ENCODE measurements around the gene PCDHA1. TPM values are rescaled to one million over a fixed set of nuclear protein-coding genes. Genes with fewer than 3 reads are reported as not detected.

PCDHA1 gene
- total and polyA plus RNA-seq, 2 of the 13 experiments (the other 11 are each of a cell fraction or from before 2014, with no cell fraction given): not detected

DNA sequence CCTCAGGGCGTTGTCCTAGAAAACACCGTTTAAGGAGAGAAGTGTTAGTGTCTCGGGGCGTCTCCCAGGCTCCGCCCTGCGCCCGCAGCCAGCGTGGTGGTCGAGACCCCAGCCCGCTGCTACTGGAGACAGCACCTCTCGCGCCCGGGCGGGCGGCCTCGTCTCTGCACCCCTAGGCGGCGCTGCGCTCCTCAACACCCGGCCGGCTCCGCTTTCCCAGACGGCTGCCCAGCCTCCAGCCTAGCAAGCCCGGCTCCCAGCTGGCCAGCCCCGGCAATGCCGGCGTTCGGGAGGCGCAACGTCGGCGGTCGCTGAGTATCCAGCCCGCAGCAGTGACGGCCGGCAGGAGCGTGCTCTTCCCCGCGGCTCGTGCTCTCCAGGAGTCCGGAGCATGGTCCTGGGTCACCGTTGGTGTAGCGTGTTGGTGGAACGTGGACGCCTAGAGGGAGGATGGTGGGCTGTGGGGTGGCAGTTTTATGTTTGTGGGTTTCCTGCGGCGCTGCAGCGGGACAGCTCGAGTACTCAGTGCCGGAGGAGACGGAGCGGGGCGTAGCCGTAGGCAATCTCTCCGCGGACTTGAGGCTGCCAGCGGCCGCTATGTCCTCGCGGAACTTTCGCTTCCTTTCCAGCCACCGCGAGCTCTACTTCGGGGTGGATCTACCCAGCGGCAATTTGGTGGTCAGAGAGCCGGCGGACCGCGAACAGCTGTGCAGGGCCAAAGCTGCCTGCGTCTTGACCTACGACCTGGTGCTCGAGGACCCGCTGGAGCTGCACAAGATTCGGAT lies 140.7 kb downstream of the PCDHA1 start (continued):
- TF ChIP-seq, protein P1, sequence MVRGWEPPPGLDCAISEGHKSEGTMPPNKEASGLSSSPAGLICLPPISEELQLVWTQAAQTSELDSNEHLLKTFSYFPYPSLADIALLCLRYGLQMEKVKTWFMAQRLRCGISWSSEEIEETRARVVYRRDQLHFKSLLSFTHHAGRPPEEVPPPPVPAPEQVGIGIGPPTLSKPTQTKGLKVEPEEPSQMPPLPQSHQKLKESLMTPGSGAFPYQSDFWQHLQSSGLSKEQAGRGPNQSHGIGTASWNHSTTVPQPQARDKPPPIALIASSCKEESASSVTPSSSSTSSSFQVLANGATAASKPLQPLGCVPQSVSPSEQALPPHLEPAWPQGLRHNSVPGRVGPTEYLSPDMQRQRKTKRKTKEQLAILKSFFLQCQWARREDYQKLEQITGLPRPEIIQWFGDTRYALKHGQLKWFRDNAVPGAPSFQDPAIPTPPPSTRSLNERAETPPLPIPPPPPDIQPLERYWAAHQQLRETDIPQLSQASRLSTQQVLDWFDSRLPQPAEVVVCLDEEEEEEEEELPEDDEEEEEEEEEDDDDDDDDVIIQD (CRISPR knock-in tag; IDR thresholded peaks at IDR 0.05; ENCODE audit: low read depth): no peak
- TF ChIP-seq ZNF790 (CRISPR knock-in tag; IDR thresholded peaks at IDR 0.05; ENCODE audit: borderline replicate concordance): no peak
- TF ChIP-seq, protein P2, sequence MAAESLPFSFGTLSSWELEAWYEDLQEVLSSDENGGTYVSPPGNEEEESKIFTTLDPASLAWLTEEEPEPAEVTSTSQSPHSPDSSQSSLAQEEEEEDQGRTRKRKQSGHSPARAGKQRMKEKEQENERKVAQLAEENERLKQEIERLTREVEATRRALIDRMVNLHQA (CRISPR knock-in tag; IDR thresholded peaks at IDR 0.05): no peak
- TF ChIP-seq, protein P3, sequence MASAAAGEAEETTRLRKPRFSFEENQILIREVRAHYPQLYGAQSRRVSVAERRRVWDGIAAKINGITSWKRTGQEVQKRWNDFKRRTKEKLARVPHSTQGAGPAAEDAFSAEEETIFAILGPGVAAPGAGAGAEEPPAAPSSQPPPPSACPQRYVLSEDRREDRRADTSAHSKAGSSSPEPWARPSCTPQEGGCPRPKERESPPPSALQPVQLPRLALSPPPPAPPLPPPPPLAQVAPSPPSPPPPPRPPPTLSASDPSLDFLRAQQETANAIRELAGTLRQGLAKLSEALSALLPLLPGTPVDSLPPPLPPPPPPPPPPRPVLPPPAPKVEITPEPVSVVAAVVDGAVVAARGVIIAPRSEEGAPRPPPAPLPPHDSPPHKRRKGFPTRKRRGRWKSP (CRISPR knock-in tag; IDR thresholded peaks at IDR 0.05): no peak
- no peak for TF ChIP-seq PHF8 (CRISPR knock-in tag; IDR thresholded peaks at IDR 0.05)
- TF ChIP-seq, protein P4, sequence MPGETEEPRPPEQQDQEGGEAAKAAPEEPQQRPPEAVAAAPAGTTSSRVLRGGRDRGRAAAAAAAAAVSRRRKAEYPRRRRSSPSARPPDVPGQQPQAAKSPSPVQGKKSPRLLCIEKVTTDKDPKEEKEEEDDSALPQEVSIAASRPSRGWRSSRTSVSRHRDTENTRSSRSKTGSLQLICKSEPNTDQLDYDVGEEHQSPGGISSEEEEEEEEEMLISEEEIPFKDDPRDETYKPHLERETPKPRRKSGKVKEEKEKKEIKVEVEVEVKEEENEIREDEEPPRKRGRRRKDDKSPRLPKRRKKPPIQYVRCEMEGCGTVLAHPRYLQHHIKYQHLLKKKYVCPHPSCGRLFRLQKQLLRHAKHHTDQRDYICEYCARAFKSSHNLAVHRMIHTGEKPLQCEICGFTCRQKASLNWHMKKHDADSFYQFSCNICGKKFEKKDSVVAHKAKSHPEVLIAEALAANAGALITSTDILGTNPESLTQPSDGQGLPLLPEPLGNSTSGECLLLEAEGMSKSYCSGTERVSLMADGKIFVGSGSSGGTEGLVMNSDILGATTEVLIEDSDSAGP (CRISPR knock-in tag; IDR thresholded peaks at IDR 0.05; ENCODE audit: borderline replicate concordance): no peak
- TF ChIP-seq ZFP90 (CRISPR knock-in tag; IDR thresholded peaks at IDR 0.05; ENCODE audit: borderline replicate concordance): no peak
- TF ChIP-seq MEIS1 (CRISPR knock-in tag; IDR thresholded peaks at IDR 0.05; ENCODE audit: borderline replicate concordance): no peak
